Cerebellar cortex (tissue), 1 donor: Measurements from ENCODE around the gene UBA52.

Experiments used
- DNase-seq: peaks from one replicate; pipeline ENCODE4 v3.0.0-alpha.2; 2015; ENCODE audit warnings: low spot score

Gene UBA52

DNA sequence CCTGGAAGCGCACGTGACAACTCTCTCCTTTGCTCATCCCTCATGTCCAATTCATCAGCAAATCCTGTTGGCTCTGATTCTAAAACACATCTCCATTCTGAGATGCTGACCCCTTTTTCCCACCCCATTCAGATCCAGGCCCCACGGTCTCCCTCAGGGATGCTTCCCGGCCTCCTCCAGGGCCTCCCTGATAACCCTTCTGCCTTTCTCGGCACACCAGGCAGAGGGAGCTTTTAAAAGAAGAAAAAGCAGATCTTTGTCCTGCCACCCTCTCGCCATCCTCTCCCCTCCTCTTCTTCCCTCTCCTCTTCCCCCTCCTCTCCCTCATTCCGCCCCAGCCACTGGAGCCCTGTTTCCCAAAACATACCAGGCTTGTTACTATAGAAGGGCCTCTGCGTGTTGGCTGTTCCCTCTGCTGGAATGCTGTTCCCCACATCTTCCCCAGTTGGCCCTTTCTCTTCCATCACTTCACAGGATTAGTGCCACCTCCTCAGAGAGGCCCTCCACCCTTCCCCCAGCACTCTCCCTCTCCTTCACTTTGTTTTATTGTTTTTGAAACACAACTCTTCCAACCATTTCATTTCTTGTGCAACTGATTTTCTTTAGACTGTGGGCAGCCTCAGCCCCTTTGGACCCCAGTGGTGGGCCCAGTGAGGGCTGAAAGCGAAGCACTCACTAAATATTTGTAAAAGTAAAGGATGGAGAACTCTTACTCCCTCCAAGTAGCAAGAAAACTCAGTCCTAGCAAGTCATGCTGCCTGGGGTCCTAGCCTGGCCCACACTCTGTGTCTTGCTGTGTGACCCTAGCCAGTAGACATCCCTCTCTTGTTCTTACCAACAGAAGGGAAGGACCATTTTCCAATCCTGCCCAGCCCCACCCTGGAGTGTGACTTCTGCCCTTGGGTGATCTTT is 37.4 kb downstream of the UBA52 start:
- no peak for DNase-seq

GRCh38 chr19:18609717-18610051 is 38.0 kb downstream of the UBA52 start:
- no peak for DNase-seq

DNA sequence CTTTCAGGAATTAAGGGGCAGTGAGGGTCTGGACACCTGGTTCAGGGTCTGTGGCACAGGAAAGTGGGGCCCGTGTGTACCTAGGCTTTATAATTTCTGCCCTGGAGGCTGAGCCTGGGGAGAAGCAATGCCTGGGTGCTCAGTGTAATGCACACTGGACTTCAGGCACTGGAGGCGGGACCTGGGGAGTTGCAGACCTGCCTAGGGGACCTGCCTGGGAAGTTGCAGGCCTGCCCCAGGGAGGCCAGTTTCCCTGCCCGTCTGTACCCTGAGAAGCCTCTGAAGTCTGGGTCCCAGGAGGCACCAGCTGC is 38.5 kb downstream of the UBA52 start:
- DNase-seq, result no peak

- no peak for DNase-seq
Measured at GRCh38 chr19:18610556-18611326, 39.1 kb downstream of the UBA52 start.

DNA sequence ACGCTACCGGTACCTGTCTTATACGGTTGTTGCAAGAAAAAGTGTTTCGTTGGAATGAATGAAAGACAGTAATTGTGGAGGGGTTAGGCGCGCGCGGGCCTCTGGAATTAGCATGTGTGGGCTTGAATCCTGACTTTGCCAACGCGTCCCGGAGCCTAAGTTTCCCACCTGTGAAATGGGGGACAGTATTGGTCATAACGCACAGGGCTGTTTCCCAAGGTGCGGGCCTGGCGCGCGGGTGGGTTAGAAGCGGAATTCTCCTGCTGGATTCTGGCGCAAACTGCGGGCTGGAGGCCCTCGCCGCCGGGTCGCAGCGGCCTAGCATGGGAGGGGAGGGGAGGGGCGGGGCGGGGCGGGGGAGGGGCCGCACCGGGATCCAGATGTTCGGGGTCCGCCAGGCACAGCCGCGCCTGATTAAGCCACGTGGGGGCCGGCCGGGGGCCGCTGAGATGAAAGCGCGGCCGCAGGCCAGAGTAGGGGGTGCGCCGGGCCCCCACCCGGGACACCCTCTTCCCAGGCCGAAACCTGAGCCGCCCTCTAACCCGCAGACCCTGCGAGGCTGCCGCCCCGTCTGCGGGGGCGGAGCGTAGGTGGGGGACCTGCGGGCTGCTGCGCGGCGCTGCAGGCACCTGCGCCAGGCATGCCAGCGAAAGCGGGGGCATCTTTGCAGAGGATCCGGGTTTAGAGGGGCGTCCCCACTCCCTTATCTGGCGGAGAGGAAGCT is 39.8 kb downstream of the UBA52 start:
- no peak for DNase-seq

DNA sequence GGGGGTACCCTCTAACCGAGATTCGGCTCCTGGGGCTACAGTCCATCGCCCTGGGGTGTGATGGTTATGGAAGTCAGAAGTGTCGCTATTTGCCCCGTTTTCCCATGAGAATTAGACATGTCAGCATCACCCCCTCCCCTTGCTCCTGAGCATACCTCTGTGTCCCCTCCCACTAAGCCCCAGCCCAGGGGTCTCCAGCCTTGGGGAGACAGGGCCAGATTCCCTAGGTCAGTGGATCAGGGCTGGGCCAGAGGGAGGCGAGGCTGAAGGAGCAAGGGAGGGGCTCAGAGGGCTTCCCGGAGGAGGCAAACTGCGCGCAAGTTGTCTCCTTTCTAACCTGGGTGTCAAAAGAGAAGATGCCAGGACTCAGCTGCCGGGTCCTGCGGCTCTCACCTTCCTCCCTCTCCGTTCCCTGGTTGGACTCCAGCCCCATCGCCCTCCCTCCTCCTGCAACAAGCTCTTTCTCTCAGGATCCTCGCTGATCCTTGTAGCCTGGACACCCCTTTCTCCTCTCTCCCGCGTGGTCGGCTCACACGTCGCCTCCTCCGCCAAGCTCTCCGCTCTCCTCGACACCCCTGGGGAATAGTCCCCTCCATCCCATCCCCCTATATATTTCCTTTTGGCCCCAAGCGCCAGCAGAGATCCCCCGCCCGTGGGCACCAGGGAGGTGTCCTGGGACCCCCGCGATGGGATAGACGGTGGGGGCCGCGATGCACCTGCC is 40.6 kb downstream of the UBA52 start:
- no peak for DNase-seq

DNA sequence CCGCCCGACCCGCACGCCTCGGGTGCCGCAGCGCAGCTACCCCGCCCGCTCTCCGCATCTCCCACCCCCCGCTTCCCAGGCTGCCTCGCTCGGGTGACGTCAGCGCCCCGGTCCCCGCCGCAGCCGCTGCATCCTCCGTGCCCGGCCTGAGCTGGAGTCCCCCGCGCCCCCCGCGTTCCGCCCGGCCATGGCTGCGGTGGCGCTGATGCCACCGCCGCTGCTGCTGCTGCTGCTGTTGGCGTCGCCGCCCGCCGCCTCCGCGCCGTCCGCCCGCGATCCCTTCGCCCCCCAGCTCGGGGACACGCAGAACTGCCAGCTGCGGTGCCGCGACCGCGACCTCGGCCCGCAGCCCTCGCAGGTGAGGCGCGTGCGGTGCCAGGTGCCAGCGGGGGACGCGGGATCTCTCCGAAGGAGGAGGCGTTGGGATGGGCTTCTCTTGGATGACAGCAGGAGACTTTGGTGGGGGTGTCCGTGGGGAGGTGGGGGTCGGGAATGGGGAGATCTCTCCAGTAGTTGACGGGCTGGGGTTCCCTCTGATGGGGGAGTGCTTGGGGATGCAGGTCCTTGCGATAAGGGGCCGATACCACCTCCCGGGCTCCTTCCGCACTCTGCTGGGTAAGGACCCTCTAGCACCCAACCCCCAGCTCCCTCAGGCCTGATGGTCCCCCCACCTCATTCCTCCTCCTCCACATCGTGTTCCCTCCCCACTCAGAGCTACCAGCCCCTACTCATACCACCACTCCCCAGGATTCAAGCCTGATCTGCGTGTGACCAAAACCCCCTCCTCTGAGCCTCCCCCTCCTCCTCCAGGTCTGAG is 41.3 kb downstream of the UBA52 start, which contains the start of gene TMEM59L:
Gene TMEM59L, plus strand, starts transcription at position 99 of the 817 bp plus-strand sequence. Its CDS starts 89 bp downstream, at position 188.
- DNase-seq, result no peak

DNA sequence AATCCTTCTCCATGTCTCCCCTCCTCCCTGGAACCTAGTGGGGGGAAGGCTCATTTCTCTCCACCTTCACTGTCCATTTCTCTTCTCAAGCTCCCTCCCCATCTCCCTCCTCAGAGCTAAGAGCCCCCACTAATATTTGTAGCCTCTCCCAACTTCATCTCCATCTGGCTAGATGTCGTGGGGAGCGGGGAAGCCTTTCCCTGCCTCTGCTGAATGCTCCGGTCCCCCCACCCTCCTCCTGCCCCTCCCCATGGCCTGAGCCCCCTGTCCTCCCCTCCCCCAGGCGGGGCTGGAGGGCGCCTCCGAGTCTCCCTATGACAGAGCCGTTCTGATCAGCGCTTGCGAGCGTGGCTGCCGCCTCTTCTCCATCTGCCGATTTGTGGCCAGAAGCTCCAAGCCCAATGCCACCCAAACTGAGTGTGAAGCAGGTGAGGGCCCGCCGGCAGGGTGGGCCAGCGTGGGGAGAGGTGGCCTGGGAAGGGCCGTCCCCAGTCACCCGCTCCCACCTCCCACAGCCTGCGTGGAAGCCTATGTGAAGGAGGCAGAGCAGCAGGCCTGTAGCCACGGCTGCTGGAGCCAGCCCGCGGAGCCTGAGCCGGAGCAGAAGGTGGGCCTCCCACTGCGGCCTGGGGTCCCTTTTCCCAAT is 42.1 kb downstream of the UBA52 start:
- no peak for DNase-seq

GRCh38 chr19:18616023-18616422 is 44.4 kb downstream of the UBA52 start:
- DNase-seq, result no peak

GRCh38 chr19:18617562-18617961 is 45.9 kb downstream of the UBA52 start:
- no peak for DNase-seq

GRCh38 chr19:18618236-18618635 is 46.6 kb downstream of the UBA52 start:
- no peak for DNase-seq

DNA sequence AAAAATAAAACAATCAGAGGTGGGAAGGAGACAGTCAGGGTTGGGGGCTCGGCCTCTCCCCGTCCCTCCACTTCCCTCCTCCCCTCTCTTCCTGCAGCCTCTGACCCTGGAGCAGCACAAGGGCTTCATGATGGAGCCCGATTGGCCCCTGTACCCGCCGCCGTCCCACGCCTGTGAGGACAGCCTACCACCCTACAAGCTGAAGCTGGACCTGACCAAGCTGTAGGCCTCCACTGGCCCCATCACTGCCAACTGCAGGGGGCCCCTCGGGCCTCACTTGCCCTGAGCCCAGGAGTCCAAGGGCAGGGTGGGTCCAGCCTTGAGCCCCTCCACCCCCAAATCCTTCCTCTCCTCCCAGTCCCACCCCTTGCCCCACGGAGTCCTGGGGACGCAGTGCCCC is 48.7 kb downstream of the UBA52 start:
- DNase-seq, result no peak

DNA sequence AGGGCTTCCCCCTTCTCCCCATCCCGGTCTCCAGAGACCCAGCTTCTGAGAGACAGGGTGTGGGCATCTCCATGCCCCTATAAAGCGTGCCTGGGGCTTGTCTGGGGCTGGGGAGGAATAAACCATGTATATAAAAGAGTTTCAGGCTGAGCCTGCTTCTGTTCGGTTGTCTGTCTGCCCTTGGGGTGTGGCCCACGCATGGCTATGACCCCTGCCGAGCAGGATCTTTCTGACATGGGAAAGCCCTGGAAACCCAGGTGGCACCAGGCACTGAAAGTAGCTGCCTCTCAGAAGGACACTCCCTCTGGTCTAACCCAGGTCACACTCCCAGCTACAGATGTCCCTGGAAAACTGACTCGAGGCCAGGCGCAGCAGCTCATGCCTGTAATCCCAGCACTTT is 49.2 kb downstream of the UBA52 start:
- no peak for DNase-seq

GRCh38 chr19:18626906-18627305 is 55.2 kb downstream of the UBA52 start:
- no peak for DNase-seq
